ENCODE measurements around the gene PMVK. TPM values are rescaled to one million over a fixed set of nuclear protein-coding genes. Genes with fewer than 3 reads are reported as not detected.
A peak's percentile ranks its signal among the peaks of the same experiment; 100 is the strongest.

PMVK gene
- total and polyA plus RNA-seq, 10 of the 15 experiments (the other 5 are each of a cell fraction or from before 2014, with no cell fraction given) = 6.0 to 121 (median 49.4) TPM

DNA sequence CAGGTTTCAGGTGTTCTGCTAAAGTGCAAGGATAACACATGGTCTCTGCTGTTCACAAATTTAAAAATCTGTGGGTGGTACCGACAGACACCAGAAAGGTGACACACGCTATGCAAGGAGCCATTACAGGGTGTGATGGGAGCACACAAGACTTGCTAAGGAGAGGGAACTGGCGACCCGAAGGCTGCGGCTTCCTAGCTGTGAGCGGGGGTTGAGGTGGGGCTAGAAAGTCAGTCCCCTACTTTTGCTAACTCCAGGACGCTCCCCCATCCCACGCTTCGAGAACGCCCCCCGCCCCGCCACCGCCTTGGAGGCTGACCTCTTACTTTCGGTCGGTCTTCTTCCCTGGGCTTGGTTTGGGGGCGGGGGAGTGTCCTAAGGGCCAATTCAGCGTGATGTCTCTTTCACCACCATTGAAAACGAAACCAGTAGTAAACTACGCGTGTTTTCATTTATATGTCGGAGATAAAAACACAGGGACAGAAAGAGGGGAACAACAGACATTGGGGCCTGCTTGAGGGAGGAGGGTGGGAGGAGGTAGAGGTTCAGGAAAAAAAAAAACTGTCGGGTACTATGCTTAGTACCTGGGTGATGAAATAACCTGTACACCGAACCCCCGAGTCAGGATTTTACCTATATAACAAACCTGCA, 39.0 kb upstream of the PMVK start (continued):
- TF ChIP-seq, protein P1, sequence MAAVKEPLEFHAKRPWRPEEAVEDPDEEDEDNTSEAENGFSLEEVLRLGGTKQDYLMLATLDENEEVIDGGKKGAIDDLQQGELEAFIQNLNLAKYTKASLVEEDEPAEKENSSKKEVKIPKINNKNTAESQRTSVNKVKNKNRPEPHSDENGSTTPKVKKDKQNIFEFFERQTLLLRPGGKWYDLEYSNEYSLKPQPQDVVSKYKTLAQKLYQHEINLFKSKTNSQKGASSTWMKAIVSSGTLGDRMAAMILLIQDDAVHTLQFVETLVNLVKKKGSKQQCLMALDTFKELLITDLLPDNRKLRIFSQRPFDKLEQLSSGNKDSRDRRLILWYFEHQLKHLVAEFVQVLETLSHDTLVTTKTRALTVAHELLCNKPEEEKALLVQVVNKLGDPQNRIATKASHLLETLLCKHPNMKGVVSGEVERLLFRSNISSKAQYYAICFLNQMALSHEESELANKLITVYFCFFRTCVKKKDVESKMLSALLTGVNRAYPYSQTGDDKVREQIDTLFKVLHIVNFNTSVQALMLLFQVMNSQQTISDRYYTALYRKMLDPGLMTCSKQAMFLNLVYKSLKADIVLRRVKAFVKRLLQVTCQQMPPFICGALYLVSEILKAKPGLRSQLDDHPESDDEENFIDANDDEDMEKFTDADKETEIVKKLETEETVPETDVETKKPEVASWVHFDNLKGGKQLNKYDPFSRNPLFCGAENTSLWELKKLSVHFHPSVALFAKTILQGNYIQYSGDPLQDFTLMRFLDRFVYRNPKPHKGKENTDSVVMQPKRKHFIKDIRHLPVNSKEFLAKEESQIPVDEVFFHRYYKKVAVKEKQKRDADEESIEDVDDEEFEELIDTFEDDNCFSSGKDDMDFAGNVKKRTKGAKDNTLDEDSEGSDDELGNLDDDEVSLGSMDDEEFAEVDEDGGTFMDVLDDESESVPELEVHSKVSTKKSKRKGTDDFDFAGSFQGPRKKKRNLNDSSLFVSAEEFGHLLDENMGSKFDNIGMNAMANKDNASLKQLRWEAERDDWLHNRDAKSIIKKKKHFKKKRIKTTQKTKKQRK (IDR thresholded peaks at IDR 0.05; ENCODE audit: low read depth, low read length) = no peak
- TF ChIP-seq CHD2 (IDR thresholded peaks at IDR 0.05; ENCODE audit: borderline replicate concordance, low read depth, low read length) (0 out of 2 replicates have a peak, but pooled peaks have one; percentile 47), POLR2A (IDR thresholded peaks at IDR 0.05; ENCODE audit: low read depth, low read length) (0 out of 2 replicates have a peak, but pooled peaks have one; percentile 22), EGR1 (IDR thresholded peaks at IDR 0.05; ENCODE audit: borderline replicate concordance in 1 of 2, low read depth in 2 of 2, low read length in 2 of 2) (peak in 1 of 2 experiments; percentile 74; a peak in 2 of 3 replicates), BRCA1 (IDR thresholded peaks at IDR 0.05; ENCODE audit: low read depth, low read length) (no peak)
- TF ChIP-seq, protein P2, sequence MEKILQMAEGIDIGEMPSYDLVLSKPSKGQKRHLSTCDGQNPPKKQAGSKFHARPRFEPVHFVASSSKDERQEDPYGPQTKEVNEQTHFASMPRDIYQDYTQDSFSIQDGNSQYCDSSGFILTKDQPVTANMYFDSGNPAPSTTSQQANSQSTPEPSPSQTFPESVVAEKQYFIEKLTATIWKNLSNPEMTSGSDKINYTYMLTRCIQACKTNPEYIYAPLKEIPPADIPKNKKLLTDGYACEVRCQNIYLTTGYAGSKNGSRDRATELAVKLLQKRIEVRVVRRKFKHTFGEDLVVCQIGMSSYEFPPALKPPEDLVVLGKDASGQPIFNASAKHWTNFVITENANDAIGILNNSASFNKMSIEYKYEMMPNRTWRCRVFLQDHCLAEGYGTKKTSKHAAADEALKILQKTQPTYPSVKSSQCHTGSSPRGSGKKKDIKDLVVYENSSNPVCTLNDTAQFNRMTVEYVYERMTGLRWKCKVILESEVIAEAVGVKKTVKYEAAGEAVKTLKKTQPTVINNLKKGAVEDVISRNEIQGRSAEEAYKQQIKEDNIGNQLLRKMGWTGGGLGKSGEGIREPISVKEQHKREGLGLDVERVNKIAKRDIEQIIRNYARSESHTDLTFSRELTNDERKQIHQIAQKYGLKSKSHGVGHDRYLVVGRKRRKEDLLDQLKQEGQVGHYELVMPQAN (conservative IDR thresholded peaks at IDR 0.05) = peak; percentile 39; the same call in 1 of the 2 replicates
